Adrenal gland (tissue), 5 donors: ENCODE measurements around the gene PRKCQ.

Source experiments
- CTCF ChIP-seq, 6 experiments: fragments of 450-650 bp in 4 of 6; fragments of 200-600 bp in 2 of 6; sonication (generic) in 1 of 6; IDR thresholded peaks; 1 replicate in 5 of 6; 2 replicates in 1 of 6; pipeline versions ENCODE4 v1.5.1 to v1.8.0; 2016 to 2021; ENCODE audit warnings: antibody characterized with exemption in 6 of 6, mild to moderate bottlenecking in 2 of 6, moderate library complexity in 1 of 6
- POLR2A ChIP-seq, 2 donors: fragments of 450-650 bp; IDR thresholded peaks; one replicate each; pipeline ENCODE4 v1.6.1; 2017; ENCODE audit warnings: antibody characterized with exemption in 2 of 2, mild to moderate bottlenecking in 2 of 2, moderate library complexity in 1 of 2
- donor health status: DM: no; HTN: no; CAD: no.

- TF ChIP-seq CTCF (IDR thresholded peaks at IDR 0.05) (no peak), POLR2A (IDR thresholded peaks at IDR 0.05) (no peak)
These were observed 109.0 kb downstream of the PRKCQ start for GRCh38 chr10:6470894-6471618.
